GM21576 (cell line): ENCODE measurements around the gene ROPN1B.

Experiments
- ATAC-seq: cut with Tn5 transposase; IDR thresholded peaks from one replicate; pipeline ENCODE4 v1.9.1; 2021; ENCODE audit warnings: mild to moderate bottlenecking, moderate library complexity; ENCODE audit not compliant: unreplicated experiment

Gene ROPN1B

DNA sequence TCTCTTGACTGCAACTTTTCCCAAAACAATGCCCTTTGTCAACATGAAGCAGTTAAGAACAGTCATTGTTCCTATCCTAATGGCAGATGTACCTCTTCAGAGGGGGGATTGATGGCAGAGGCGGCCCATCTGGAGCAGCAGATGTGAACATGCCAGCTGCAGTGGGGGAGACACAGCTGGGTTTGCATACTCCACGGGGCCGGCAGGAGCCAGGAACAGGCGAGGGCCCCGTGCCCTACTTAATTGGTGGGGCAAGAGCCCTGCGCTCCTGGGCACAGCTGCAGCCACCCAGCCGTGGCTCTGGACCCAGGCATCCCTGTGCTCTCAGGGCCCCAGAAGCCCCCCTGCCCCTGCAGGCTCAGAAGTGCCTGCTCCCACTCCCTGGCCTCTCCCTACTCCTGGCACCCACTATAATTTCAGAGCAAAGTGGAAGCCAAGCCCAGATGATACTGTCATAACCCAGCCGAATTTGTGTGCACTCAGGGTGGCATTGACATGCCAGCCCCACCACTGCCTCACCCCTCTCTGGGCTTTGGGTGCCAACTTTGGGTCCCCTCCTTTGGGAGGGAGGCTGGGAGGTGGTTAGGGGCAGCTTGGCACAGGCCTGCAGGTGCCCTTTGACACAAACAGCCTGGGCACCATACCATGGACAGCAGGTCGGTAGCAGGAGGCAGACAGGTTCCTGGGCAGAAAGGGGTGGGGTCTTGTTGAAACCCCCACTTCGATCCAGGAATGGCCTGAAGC lies 34.6 kb downstream of the ROPN1B start:
- ATAC-seq, result no peak

DNA sequence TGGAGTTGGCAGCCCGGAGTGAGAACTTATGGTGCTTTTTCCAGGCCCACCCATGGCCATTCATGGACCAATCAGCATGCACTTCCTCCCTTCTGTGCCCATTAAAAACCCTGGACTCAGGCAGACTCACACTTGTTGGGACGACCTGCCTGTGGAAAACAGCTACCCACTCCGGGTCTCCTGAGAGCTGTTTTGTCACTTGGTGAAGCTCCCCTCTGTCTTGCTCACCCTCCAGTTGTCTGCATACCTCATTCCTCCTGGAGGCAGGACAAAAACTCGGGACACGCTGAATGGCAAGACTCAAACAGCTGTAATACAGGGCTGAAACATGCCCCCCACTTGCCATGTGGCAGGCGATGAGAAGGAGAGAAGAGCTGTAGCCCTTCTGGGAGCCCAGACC lies 35.2 kb downstream of the ROPN1B start:
- ATAC-seq, result no peak

DNA sequence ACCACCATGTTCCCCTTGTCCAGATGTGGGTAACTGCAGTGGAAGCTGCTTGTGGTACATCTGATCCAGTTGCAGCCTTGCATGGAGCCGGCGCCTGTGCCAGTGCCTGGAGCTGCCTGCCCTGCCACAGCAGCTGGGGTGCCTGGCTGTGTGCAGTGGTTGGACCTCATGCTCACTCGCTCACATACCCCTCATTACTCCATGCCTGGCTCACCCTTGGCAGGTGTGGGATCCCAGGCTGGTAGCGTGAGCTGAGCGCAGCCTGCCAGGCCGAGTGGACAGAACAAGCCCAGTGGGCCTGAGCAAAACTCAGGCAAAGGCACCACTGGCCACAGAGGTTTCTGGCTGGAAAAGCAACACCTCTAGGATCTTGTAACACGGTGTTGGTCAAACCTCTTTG lies 35.7 kb downstream of the ROPN1B start:
- ATAC-seq, result no peak

DNA sequence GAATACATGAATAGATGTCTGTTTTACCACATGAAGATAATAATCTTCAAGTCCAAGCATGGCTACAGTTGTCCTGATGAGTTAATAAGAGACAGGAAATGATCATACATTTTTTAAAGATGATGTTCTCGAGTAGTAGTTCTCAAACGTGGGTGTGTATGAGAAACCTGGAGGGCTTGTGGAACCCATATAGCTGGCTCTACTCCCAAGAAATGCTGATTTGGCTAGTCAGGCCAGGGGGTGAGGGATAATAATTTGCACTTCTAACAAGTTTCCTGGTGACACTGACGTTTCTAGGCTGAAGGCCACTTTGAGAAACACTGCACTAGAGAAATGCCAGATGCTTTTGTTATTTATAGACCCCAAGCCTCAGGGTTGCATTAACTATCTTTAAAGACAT lies 37.0 kb downstream of the ROPN1B start:
- ATAC-seq, result no peak

DNA sequence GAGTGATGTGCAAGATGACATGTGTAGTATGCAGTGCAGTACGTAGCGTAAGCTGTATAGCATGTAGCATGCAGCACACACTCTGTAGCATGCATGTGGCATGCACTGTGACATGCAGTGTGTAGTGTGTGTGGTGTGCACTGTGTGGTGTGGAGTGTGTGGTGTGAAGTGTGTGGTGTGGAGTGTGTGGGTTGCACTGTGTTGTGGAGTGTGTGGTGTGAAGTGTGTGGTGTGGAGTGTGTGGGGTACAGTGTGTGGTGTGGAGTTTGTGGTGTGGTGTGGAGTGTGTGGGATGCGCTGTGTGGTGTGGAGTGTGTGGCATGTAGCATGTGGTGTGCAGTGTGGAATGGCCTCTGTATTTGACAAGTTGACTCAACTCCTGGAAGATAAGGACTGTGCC lies 39.2 kb downstream of the ROPN1B start:
- ATAC-seq, result no peak

DNA sequence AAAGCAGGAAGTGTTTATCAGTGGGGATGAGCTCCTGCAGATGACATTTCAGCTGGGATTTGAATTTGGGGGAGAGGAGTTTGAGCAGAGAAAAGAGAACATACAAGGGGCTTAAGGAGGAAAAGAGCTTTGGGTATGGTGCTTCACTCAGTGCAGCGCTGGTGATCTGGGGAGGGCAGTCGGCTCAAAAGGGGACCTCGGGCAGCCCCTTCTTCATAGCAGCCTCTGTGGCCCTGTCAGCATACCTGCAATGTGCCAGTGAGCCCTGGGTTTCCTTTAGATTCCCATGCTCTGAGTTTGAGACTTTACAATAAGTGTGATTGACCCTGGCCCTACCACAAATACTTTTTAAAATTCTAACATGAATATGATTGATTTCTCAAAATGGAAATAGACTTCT lies 40.2 kb downstream of the ROPN1B start:
- no peak for ATAC-seq

DNA sequence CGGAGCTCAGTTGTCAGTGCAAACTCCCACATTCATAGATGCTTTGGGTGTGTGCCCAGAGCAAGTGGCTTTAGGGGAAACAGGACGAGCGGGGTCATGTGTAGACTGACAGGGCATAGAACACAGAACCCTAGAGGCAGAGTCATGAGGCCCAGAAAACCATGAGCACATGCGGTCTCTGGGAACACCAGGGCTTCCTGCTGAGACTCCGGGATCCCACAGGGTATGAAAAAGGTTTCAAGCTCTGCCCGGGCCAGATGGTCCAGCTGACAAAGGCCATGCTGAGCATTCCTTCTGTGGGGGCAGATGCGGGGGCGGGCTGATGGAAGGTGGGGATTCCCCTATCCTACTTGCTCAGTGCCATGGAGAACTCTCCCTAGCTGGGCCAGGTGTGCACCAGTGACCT lies 44.8 kb downstream of the ROPN1B start:
- no peak for ATAC-seq

DNA sequence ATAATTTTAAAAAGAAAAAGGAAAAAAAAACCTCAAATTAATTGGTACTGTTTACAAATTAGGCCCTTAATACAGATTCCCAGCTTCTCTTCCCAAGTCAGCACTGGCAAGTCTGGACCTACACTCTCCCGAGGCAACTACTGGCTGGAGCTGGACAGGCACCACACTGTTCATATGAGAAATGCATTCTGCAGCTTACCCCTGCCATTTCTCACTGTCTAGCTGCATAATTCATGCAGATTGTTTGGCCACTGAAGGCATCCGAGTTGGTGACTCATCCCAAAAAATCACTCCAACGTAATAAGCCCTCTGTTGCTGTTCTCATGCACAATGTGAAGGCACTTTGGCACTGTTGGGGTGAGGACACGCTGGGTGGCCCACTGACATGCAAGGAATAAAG lies 45.3 kb downstream of the ROPN1B start:
- ATAC-seq, result no peak

DNA sequence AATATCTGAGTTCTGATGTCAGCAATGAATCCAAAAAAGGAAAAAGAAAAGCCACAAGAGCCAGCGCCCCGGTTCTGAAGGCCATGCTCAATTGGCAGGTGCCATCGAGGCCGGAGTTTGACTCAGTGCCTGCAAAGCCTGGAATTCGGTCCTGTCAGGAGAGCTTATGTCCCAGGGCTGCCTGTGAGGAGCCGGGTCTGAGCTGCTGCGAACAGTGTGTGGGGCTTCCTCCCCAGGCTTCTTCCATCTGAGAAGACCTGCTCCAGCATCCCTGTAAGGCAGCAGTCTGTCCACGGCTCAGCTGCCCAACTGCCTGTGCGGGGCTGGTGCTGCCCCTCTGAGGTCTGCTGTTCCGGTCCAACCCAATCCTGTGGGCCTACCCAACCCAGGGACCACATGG lies 46.1 kb downstream of the ROPN1B start:
- no peak for ATAC-seq

DNA sequence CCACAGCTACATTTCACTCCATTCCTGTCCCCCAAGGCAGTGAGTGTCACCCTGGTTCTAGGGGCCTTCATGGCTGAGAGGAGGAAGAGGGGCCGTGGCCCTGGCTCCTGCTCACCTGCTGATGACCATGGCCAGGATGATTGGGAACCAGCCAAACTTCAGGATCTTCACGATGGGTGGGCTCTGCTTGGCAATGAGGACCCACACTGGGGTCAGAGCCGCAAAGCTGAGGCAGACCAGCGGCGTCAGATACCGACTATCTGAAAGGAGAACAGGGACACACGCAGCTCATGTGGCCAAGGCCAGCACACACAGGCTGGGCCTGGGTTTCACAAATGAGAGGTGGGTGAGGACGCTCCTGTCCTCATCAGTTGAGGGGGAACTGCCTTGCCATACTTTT lies 47.6 kb downstream of the ROPN1B start:
- ATAC-seq, result no peak

DNA sequence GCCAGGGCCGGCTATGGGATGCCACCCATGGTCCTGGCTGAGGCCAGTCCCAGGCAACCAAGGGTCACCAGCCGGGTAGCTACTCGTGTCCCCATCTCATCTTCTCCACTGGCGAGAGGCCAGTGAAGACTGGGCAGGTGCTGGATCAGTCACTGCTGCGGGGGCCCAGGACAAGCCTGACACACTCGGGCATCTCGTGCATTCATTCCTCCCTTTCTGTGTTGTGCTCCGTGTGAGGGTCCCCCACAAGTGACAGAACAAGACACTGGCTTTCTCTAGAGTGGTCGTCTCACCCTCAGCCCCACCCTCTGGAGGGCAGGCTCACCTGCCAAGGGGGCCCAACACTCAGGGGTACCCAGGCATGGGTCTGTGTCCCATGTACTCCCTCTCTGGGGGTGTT lies 48.4 kb downstream of the ROPN1B start:
- ATAC-seq, result no peak

DNA sequence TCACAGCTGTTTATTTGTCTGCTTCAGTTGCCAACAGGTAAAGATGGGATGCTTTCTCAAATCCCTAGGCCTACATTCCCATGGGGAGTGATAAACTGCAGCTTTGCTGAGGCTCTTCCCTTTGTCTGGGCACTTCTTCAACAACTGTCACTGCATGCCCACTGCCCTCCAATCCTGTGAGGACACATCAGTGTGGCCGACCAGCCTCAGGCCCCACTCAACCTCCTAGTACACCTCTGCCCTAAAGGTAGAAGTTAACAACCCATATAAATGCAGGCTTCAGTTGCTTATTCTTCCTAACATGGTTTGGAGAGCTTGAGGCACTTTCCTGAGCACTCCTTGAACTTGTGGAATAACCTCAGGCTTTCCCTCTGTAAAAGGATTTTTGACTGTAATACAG lies 49.6 kb downstream of the ROPN1B start:
- no peak for ATAC-seq

DNA sequence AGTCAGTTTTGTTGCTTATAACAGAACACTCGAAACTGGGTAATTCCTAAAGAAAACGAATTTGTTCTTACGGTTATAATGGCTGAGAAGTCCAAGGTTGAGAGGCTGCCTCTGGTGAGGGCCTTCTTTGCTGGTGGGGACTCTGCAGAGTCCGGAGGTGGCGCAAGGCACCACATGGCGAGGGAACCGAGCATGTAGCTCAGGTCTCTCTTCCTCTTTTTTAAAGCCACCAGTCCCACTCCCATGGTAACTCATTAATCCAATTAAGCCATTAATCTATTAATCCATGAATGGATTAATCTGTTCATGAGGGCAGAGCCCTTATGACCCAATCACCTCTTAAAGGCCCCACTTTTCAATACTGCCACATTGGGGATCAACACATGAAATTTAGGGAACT lies 50.0 kb downstream of the ROPN1B start:
- ATAC-seq, result no peak

DNA sequence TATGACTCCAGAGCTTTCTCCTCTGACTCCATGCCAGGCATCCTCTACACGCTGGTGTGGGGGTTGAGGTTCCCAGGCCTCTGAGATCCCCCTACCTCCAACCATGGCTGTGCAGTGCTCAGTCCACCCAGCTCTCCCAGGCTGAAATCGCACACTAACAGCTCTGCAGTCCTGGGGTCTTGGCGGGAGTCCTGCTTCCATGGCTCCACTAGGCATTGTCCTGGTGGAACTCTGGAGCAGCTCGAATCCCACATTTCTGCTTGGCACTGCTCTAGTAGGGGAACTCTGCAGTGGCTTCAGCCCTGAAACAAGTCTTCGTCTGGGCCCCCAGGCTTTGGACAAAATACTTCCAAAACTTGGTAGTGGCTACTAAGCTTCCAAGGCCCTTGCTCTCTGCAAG lies 50.7 kb downstream of the ROPN1B start:
- no peak for ATAC-seq

DNA sequence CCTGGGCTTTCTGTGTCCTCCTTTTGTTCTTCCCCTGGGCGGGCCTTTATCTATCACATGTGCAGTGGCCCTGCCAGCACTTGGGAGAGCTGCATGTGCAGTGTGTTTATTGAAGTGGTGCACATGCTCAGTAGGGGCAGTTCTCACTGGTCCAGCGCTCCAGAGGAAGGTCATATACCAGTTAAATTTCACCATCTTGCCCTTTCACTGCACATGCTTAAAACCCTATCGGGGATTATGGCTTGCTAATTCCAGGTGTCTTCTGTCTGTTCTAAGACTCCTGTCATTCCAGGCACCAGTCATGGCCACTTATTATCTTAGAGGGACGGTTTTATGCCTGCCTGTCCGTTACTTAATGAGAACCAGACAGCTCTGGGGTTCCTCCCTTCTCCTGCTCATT lies 52.2 kb downstream of the ROPN1B start:
- no peak for ATAC-seq

DNA sequence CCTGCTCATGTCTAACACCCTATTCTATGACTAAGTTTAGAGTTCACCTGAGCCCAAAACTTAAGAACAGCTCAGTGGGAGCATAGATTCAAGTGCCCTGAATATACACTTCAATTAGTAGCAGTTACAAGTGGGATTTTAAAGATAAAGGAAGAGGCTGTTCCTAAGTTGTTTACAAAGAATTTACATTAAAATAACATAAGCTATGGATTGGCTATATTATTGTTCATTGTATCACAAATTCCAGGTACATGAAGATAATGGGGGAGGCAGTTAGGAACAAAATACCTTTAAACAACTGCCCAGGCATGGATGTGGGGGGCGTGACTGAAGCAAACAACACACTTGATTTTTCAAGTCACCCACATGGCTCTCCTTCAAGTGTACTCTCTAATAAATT lies 52.7 kb downstream of the ROPN1B start:
- no peak for ATAC-seq

DNA sequence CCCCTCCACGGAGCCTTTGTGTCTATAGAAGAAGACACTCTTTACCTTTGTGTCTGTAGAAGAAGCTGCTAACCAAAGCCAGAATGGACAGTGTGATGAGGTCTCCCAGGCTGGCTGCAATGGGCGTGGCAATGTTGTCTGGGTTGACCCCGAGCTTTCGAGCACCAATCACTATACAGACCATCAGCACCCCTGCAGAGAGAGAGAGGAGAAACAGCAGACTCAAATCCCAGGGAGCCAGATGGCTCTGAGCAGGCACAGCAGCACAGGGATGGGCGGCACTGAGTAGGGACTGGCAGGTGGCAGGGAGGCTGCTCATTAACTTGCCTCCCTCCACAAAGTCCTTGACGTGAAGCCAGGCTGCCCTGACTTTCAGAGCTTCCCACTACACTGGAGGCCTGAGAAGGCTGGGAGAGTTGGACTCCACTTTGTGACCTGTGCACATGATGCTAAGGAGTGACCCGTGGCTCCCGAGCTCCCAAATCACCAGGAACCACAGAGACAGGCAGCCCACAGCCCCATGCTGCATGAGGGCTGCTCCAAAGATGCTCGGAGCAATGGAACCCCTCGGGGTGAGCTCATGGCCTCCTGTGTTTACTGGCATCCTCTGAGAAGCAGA lies 53.9 kb downstream of the ROPN1B start:
- no peak for ATAC-seq

DNA sequence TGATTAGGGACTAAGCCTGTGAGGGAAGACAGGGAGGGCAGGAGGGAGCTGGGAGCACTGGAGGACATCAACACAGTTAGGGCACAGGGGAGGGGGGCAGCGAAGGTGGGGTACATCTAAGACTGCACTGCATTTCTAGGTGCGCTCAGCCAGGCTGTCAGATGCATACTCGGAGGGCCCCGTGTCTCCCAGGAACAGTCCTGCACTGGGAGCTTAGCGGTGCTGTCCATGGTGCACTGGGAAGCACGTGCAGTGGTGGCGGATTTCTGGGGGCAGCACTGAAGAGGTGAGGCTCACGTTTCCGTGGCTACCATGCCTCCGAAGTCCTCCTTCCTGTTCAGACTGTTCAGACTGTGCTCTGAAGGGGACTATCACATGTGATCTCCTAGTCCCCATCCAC lies 54.4 kb downstream of the ROPN1B start:
- ATAC-seq, result no peak

DNA sequence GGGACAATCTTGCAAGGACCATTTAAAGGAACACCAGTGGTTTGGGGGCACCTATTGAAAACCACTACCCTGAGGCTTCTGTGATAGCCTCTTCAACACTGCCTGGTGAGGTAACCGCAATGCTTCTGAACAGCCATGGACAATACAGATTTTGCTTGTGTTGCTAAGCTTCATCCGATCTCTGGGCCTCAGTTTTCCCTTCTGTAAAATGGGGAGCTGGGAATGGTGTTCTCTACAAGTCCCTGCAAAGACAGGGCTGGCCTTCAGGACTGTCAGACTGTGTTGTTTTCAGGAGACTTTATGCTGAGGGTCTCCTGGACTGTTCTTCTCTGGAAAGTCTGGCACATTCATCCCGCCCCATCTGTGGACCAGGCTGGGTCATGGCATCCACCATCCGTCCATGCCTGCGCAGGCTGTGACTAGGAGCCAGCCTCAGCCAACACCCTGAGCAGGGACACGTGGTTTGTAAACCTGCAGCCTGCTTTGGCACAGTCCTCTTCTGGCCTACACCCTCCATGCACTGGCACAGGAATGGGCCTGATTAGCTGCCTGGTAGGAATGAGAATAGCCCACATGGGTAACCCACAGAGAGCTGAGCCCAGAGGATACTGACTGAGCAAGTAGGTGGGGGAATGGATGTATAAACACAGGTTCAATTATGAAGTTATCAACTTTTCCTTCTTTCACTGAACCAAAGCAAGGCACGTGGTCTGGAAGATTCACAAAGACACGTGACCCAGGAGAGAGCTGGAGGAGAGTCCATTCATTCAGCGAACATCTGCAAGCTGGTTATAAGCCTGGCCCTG lies 55.3 kb downstream of the ROPN1B start:
- ATAC-seq, result no peak

DNA sequence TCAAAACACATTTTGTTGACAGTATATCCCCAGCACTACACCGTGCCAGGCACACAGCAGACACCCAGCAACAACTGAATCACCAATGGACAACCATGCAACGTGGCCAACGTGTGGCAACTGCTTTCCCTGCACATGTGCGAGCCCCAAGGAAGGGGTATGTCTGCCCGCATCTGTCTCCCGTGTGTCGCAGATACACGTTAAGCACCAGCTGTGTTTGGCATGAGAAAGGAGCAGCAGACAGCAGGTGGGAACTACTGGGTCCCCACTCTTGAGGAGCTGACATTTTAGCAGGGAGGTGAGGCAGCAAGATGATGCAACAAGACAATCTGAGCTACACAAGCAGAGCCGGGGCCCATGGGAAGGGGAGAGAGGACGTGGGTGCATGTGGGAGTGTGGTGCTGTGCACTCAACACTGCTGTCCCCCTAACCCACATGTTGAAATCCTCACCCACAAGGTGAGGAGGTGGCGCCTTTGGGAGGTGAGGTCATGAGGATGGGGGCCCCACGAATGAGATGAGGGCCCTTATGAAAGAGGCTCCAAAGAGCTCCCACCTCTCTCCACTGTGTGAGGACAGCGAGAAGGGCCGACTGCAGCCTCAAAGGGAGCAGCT lies 56.2 kb downstream of the ROPN1B start:
- ATAC-seq, result no peak

DNA sequence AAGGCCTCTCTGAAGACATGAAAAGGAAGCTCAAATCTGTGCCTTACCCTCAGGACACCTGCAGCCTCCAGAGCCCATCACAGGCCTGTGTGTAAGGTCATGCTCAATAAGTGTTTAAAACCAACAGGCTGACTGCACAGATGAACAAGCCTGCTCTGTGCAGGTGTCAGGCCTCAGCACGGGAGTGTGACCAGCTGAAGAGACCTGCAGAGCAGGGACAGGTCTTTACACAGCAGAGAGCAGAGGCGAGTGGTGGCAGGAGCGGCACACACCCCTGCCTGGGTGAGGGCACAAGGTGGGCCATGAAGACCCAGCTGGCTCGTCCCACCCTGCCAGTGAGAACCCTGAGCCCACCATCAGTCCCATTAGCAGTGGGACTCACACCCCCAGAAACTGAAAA lies 56.9 kb downstream of the ROPN1B start:
- ATAC-seq, result no peak

DNA sequence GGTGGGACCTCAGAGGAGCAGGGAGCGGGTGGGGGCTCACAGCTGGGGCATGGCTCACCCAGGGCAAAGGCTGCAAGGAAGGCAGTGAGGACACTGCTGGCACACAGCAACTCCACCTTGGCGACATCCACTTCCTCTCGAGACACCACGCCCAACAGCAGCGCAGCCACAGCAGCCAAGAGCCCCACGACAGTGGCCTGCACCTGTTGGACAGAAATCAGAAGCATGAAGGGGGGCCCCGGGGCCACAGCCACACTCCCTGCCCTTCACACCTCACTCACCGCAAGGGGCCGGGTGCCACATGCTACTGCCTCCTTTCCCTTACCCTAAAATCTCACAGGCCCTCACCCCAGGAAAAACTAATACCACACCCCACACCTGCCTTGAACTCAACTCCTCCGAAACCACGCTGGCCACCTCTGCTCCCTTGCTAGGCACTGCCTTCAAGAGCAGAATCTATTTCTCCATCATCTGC lies 57.3 kb downstream of the ROPN1B start:
- ATAC-seq, result no peak
